BE2C (cell line): ENCODE results near the gene SMURF1.

Experiments
- DNase-seq: peaks from one replicate; pipeline ENCODE4 v3.0.0-alpha.2; 2020
- H3K27me3 ChIP-seq: fragments of 250-450 bp; sonication (Bioruptor Pico); 2 replicates; pipeline ENCODE4 v1.5.1; 2020; ENCODE audit warnings: mild to moderate bottlenecking
- H3K36me3 ChIP-seq: fragments of 250-450 bp; sonication (Bioruptor Pico); 2 replicates; pipeline ENCODE4 v1.5.1; 2020; ENCODE audit warnings: mild to moderate bottlenecking
- H3K4me1 ChIP-seq: fragments of 250-450 bp; sonication (Bioruptor Pico); 2 replicates; pipeline ENCODE4 v1.5.1; 2020
- H3K4me3 ChIP-seq: 2 replicates; pipeline ENCODE4 v1.5.1; 2011; ENCODE audit warnings: low read depth, low read length
- H3K9me3 ChIP-seq: fragments of 250-450 bp; sonication (Bioruptor Pico); 2 replicates; pipeline ENCODE4 v1.5.1; 2020
- CTCF ChIP-seq: IDR thresholded peaks from 2 replicates; pipeline ENCODE4 v1.5.1; 2012; ENCODE audit warnings: mild to moderate bottlenecking, low read depth, low read length

Gene SMURF1

DNA sequence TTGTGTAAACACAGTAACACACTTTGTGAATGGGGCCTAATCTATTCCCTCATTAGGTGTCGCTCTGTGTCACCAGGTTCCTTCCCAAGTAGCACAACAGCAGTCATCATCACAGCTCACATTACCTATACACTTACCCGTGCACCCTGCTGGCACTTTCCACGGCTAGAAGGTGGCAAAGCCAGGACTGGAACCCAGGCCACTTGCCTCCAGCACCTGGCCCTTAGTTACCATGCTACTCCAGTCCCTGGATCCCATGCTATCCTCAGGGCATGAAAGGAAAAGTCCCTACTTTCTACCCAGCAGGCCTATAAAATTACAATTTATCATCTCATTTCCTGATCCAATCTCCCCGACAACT, 18.4 kb downstream of the SMURF1 start:
- Histone ChIP-seq H3K9me3 (no peaks in the 10 kb centered on the region; the same call in 1 of the 2 replicates), H3K27me3 (no peaks in the 10 kb centered on the region), H3K4me1 (no peaks in the 10 kb centered on the region), H3K36me3 (no peaks in the 10 kb centered on the region), H3K4me3 (no peak overlapping the region)
- DNase-seq: no peak
- no peak for TF ChIP-seq CTCF

- DNase-seq: no peak
- H3K9me3 ChIP-seq: no peaks in the 10 kb centered on the region; the same call in 1 of the 2 replicates
- no peaks in the 10 kb centered on the region for H3K27me3 ChIP-seq
- no peak for TF ChIP-seq CTCF
- no peaks in the 10 kb centered on the region for H3K4me1 ChIP-seq
- no peak overlapping the region for H3K4me3 ChIP-seq
- H3K36me3 ChIP-seq: no peaks in the 10 kb centered on the region
These were observed 19.0 kb downstream of the SMURF1 start for GRCh38 chr7:99124751-99125504.

- H3K27me3 ChIP-seq: no peaks in the 10 kb centered on the region
- no peaks in the 10 kb centered on the region; the same call in 1 of the 2 replicates for H3K9me3 ChIP-seq
- H3K4me1 ChIP-seq: no peaks in the 10 kb centered on the region
- H3K4me3 ChIP-seq: no peak overlapping the region
- H3K36me3 ChIP-seq: no peaks in the 10 kb centered on the region; the same call in 1 of the 2 replicates
- TF ChIP-seq CTCF: no peak
- no peak for DNase-seq
These were observed 19.7 kb downstream of the SMURF1 start for GRCh38 chr7:99124236-99124635.

DNA sequence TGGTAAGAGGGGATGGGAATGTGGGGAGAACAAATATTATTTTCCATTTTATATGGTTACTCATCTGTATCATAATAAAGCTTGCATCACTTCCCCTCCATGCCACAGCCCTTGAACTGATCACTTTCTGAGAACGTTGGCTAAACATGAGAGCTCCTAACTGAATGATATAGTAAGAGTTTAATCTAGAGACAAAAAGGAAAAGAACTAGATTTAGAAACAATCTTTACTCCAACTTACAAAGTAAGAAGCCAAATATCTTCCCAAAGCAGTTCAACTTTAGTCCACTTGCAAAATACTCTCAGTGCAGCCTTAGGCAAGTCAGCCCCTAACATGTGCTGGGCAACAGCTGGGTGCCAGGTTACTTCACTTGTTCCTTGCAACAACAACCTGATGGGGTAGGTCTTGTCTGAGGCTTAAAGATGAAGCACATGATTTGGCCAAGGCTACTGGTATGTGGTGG, 20.3 kb downstream of the SMURF1 start:
- DNase-seq: no peak
- no peak for TF ChIP-seq CTCF

GRCh38 chr7:99122762-99123161, 21.1 kb downstream of the SMURF1 start:
- no peaks in the 10 kb centered on the region for H3K4me1 ChIP-seq
- H3K9me3 ChIP-seq: no peaks in the 10 kb centered on the region

More for the DNA sequence above, 20.3 kb downstream of the SMURF1 start:
- Histone ChIP-seq H3K4me1 (no peaks in the 10 kb centered on the region), H3K36me3 (no peaks in the 10 kb centered on the region; the same call in 1 of the 2 replicates), H3K4me3 (no peak overlapping the region), H3K9me3 (no peaks in the 10 kb centered on the region), H3K27me3 (no peaks in the 10 kb centered on the region)

More at GRCh38 chr7:99122762-99123161, 21.1 kb downstream of the SMURF1 start:
- no peak for TF ChIP-seq CTCF
- no peaks in the 10 kb centered on the region for H3K27me3 ChIP-seq
- H3K4me3 ChIP-seq: no peak overlapping the region
- H3K36me3 ChIP-seq: no peaks in the 10 kb centered on the region; the same call in 1 of the 2 replicates
- no peak for DNase-seq
